Subcutaneous abdominal adipose tissue (tissue), 5 donors: Measurements from ENCODE around the gene YIPF2.

ENCODE experiments used
- H3K27ac ChIP-seq: one replicate; pipeline ENCODE4 v1.7.0; 2013; ENCODE audit warnings: low read depth, mild to moderate bottlenecking, inconsistent platforms, low read length, moderate library complexity
- H3K27me3 ChIP-seq, 5 donors: one replicate each; pipeline ENCODE4 v1.7.0; 2013; ENCODE audit warnings: low read length in 5 of 5, inconsistent platforms in 1 of 5; ENCODE audit not compliant: control insufficient read depth in 5 of 5, insufficient read depth in 4 of 5
- H3K36me3 ChIP-seq, 5 donors: one replicate each; pipeline ENCODE4 v1.7.0; 2013; ENCODE audit warnings: low read length in 5 of 5; ENCODE audit not compliant: control insufficient read depth in 5 of 5, insufficient read depth in 5 of 5
- H3K4me1 ChIP-seq, 5 donors: one replicate each; pipeline ENCODE4 v1.7.0; 2013; ENCODE audit warnings: low read length in 5 of 5, mild to moderate bottlenecking in 3 of 5, moderate library complexity in 1 of 5; ENCODE audit not compliant: control insufficient read depth in 5 of 5, insufficient read depth in 5 of 5
- H3K4me3 ChIP-seq, 5 donors: one replicate each; pipeline ENCODE4 v1.7.0; 2013; ENCODE audit warnings: low read length in 5 of 5, low read depth in 1 of 5
- H3K9ac ChIP-seq, 5 donors: one replicate each; pipeline ENCODE4 v1.7.0; 2013; ENCODE audit warnings: low read length in 5 of 5, mild to moderate bottlenecking in 4 of 5, moderate library complexity in 3 of 5
- H3K9me3 ChIP-seq, 5 donors: one replicate each; pipeline ENCODE4 v1.7.0; 2013; ENCODE audit warnings: low read length in 5 of 5; ENCODE audit not compliant: control insufficient read depth in 5 of 5
- donor health status: healthy.
- donor health status: healthy.
- donor health status: healthy.
- donor health status: healthy.
- donor health status: healthy.

Gene YIPF2

GRCh38 chr19:10928563-10929401 lies at the start of gene YIPF2, which contains the start of gene TIMM29:
TSS of gene YIPF2 (minus strand) at chr19:10928639. CDS start at chr19:10928410, 229 bp downstream.
TSS of gene TIMM29 (plus strand) at chr19:10928811. CDS start at chr19:10928823, 12 bp downstream.
- Histone ChIP-seq H3K27me3 (no peaks in the 10 kb centered on the region), H3K9me3 (no peaks in the 10 kb centered on the region), H3K4me1 (peaks cover 0 to 26% (median 24%) of the 10 kb centered on the region in 5 donors), H3K36me3 (peaks cover 0 to 29% (median 16%) of the 10 kb centered on the region in 5 donors), H3K27ac (peak within 1 kb of the TSS; percentile 70), H3K9ac (peak within 1 kb of the TSS; percentile 38 to 90 (median 81)), H3K4me3 (peak within 1 kb of the TSS; percentile 68 to 93 (median 87))

- Histone ChIP-seq H3K27ac (no peak overlapping the region), H3K9me3 (no peaks in the 10 kb centered on the region), H3K27me3 (no peaks in the 10 kb centered on the region), H3K4me1 (peaks cover 6 to 31% (median 29%) of the 10 kb centered on the region in 5 donors), H3K9ac (peak overlapping the region in 1 of 5 donors; percentile 37), H3K4me3 (no peak overlapping the region), H3K36me3 (peaks cover 0 to 2% (median 0%) of the 10 kb centered on the region in 5 donors)
These were observed 49.3 kb upstream of the YIPF2 start for GRCh38 chr19:10977742-10978092.

GRCh38 chr19:10976131-10976892 lies 47.9 kb upstream of the YIPF2 start:
- peak overlapping the region in 4 of 5 donors; percentile 35 to 46 (median 38) for H3K4me3 ChIP-seq
- H3K27ac ChIP-seq, result peak overlapping the region; percentile 50
- peaks cover 6 to 31% (median 31%) of the 10 kb centered on the region in 5 donors for H3K4me1 ChIP-seq

GRCh38 chr19:10975374-10976130 lies 47.1 kb upstream of the YIPF2 start:
- no peaks in the 10 kb centered on the region for H3K27me3 ChIP-seq
- H3K4me3 ChIP-seq, result peak overlapping the region in 4 of 5 donors; percentile 35 to 46 (median 38)
- H3K9me3 ChIP-seq, result no peaks in the 10 kb centered on the region
- H3K36me3 ChIP-seq, result no peaks in the 10 kb centered on the region
- H3K27ac ChIP-seq, result peak overlapping the region; percentile 50
- H3K4me1 ChIP-seq, result peaks cover 6 to 34% (median 31%) of the 10 kb centered on the region in 5 donors
- H3K9ac ChIP-seq, result peak overlapping the region in 4 of 5 donors; percentile 26 to 68 (median 66)

More at GRCh38 chr19:10976131-10976892, 47.9 kb upstream of the YIPF2 start:
- Histone ChIP-seq H3K9me3 (no peaks in the 10 kb centered on the region), H3K36me3 (peaks cover 0 to 2% (median 0%) of the 10 kb centered on the region in 5 donors), H3K9ac (peak overlapping the region in 4 of 5 donors; percentile 26 to 68 (median 66)), H3K27me3 (no peaks in the 10 kb centered on the region)

GRCh38 chr19:10971107-10971726 lies 42.8 kb upstream of the YIPF2 start:
- H3K9ac ChIP-seq, result no peak overlapping the region
- no peaks in the 10 kb centered on the region for H3K9me3 ChIP-seq
- no peak overlapping the region for H3K27ac ChIP-seq
- H3K4me1 ChIP-seq, result peaks cover 4 to 24% (median 19%) of the 10 kb centered on the region in 5 donors
- no peaks in the 10 kb centered on the region for H3K36me3 ChIP-seq
- no peaks in the 10 kb centered on the region for H3K27me3 ChIP-seq
- no peak overlapping the region for H3K4me3 ChIP-seq

- peaks cover 0 to 10% (median 7%) of the 10 kb centered on the region in 5 donors for H3K4me1 ChIP-seq
- peaks cover 0 to 3% (median 0%) of the 10 kb centered on the region in 5 donors for H3K36me3 ChIP-seq
- H3K27me3 ChIP-seq, result no peaks in the 10 kb centered on the region
- no peak overlapping the region for H3K4me3 ChIP-seq
- H3K9ac ChIP-seq, result peak overlapping the region in 1 of 5 donors; percentile 54
- H3K27ac ChIP-seq, result no peak overlapping the region
- H3K9me3 ChIP-seq, result no peaks in the 10 kb centered on the region
These were observed 40.2 kb upstream of the YIPF2 start for GRCh38 chr19:10968527-10969135.

GRCh38 chr19:10966809-10967208 lies 38.4 kb upstream of the YIPF2 start:
- H3K27me3 ChIP-seq, result no peaks in the 10 kb centered on the region
- H3K4me1 ChIP-seq, result peaks cover 5 to 26% (median 18%) of the 10 kb centered on the region in 5 donors
- H3K36me3 ChIP-seq, result peaks cover 0 to 3% (median 0%) of the 10 kb centered on the region in 5 donors
- no peak overlapping the region for H3K27ac ChIP-seq
- no peaks in the 10 kb centered on the region for H3K9me3 ChIP-seq
- no peak overlapping the region for H3K9ac ChIP-seq
- no peak overlapping the region for H3K4me3 ChIP-seq

- no peaks in the 10 kb centered on the region for H3K9me3 ChIP-seq
- peaks cover 0 to 3% (median 0%) of the 10 kb centered on the region in 5 donors for H3K36me3 ChIP-seq
- no peak overlapping the region for H3K4me3 ChIP-seq
- H3K27ac ChIP-seq, result no peak overlapping the region
- no peak overlapping the region for H3K9ac ChIP-seq
- H3K4me1 ChIP-seq, result peaks cover 5 to 32% (median 18%) of the 10 kb centered on the region in 5 donors
- H3K27me3 ChIP-seq, result no peaks in the 10 kb centered on the region
These were observed 37.0 kb upstream of the YIPF2 start for GRCh38 chr19:10965398-10965797.

- peaks cover 5 to 37% (median 21%) of the 10 kb centered on the region in 5 donors for H3K4me1 ChIP-seq
- no peaks in the 10 kb centered on the region for H3K27me3 ChIP-seq
- no peak overlapping the region for H3K4me3 ChIP-seq
- no peak overlapping the region for H3K9ac ChIP-seq
- no peak overlapping the region for H3K27ac ChIP-seq
- no peaks in the 10 kb centered on the region for H3K9me3 ChIP-seq
- H3K36me3 ChIP-seq, result peaks cover 0 to 3% (median 0%) of the 10 kb centered on the region in 5 donors
These were observed 36.5 kb upstream of the YIPF2 start for GRCh38 chr19:10964903-10965302.
